WTC11 (cell line): ENCODE measurements around the gene MYOF. TPM values are rescaled to one million over a fixed set of nuclear protein-coding genes. Genes with fewer than 3 reads are reported as not detected.

Experiments used
- ATAC-seq: fragments of 200-7000 bp; cut with Tn5 transposase; 2 replicates; pipeline ENCODE4 v1.10.0; 2021; ENCODE audit warnings: mild to moderate bottlenecking, moderate library complexity
- CTCF ChIA-PET: fragments of 300-600 bp; sonication (Branson Sonifier 250); formaldehyde crosslinking; loops from one replicate; lab custom pipeline; 2021; ENCODE audit warnings: antibody characterized with exemption; lab: Charles Lee
- POLR2A ChIA-PET: fragments of 350-600 bp; sonication (Branson Sonifier 250); formaldehyde crosslinking; loops from one replicate; lab custom pipeline; 2021; ENCODE audit warnings: antibody characterized with exemption; lab: Charles Lee
- DNase-seq: peaks from one replicate; pipeline ENCODE4 v3.0.0; 2021; ENCODE audit warnings: low spot score
- H3K27ac Mint-ChIP-seq: 2 replicates; pipeline ENCODE4 v1.8.0; 2021; ENCODE audit warnings: mixed read lengths
- H3K27me3 Mint-ChIP-seq: 2 replicates; pipeline ENCODE4 v1.8.0; 2021; ENCODE audit warnings: low read depth, mild to moderate bottlenecking, moderate library complexity, mixed read lengths
- H3K36me3 Mint-ChIP-seq: 2 replicates; pipeline ENCODE4 v1.8.0; 2021; ENCODE audit warnings: mixed read lengths
- H3K4me1 Mint-ChIP-seq: 2 replicates; pipeline ENCODE4 v1.8.0; 2022; ENCODE audit warnings: mixed read lengths
- H3K4me3 Mint-ChIP-seq: 2 replicates; pipeline ENCODE4 v1.8.0; 2021; ENCODE audit warnings: mild to moderate bottlenecking, moderate library complexity, mixed read lengths
- H3K9me3 Mint-ChIP-seq: 2 replicates; pipeline ENCODE4 v1.8.0; 2021; ENCODE audit warnings: mixed read lengths
- ATF2 ChIP-seq: sonication (generic); formaldehyde crosslinking; IDR thresholded peaks from 2 replicates; pipeline ENCODE4 v1.8.1; 2022; ENCODE audit warnings: low read depth, missing genetic modification reagents, borderline replicate concordance
- ATF6 ChIP-seq: sonication (generic); formaldehyde crosslinking; IDR thresholded peaks from 2 replicates; pipeline ENCODE4 v1.8.1; 2023; ENCODE audit warnings: mild to moderate bottlenecking, missing genetic modification reagents
- ELF4 ChIP-seq: sonication (generic); formaldehyde crosslinking; IDR thresholded peaks from 2 replicates; pipeline ENCODE4 v1.8.1; 2022; ENCODE audit warnings: low read depth, mild to moderate bottlenecking, moderate library complexity, missing genetic modification reagents
- EMX1 ChIP-seq: fragments of 250-450 bp; sonication (Bioruptor Pico); IDR thresholded peaks from 2 replicates; pipeline ENCODE4 v1.8.0; 2021; ENCODE audit warnings: mild to moderate bottlenecking
- FOXP4 ChIP-seq: sonication (generic); formaldehyde crosslinking; IDR thresholded peaks from 2 replicates; pipeline ENCODE4 v1.8.0; 2022; ENCODE audit warnings: mild to moderate bottlenecking, missing genetic modification reagents
- GRHL2 ChIP-seq: fragments of 250-450 bp; sonication (Bioruptor Pico); IDR thresholded peaks from 2 replicates; pipeline ENCODE4 v1.8.0; 2022; ENCODE audit warnings: mild to moderate bottlenecking, moderate library complexity; ENCODE audit not compliant: insufficient replicate concordance, severe bottlenecking
- HMGA2 ChIP-seq: fragments of 250-450 bp; sonication (Bioruptor Pico); IDR thresholded peaks from 2 replicates; pipeline ENCODE4 v1.4.0; 2021; ENCODE audit warnings: mild to moderate bottlenecking, moderate library complexity
- IRF1 ChIP-seq: sonication (generic); formaldehyde crosslinking; IDR thresholded peaks from 2 replicates; pipeline ENCODE4 v1.8.0; 2023; ENCODE audit warnings: missing genetic modification reagents
- JAZF1 ChIP-seq: fragments of 250-450 bp; sonication (Bioruptor Pico); IDR thresholded peaks from 2 replicates; pipeline ENCODE4 v1.9.0; 2021; ENCODE audit warnings: moderate library complexity, mild to moderate bottlenecking, inconsistent platforms
- MXD4 ChIP-seq: fragments of 250-450 bp; sonication (Bioruptor Pico); IDR thresholded peaks from 2 replicates; pipeline ENCODE4 v1.8.0; 2021; ENCODE audit warnings: mild to moderate bottlenecking, moderate library complexity, borderline replicate concordance
- MYBL2 ChIP-seq: sonication (generic); formaldehyde crosslinking; IDR thresholded peaks from 2 replicates; pipeline ENCODE4 v1.8.1; 2023; ENCODE audit warnings: mild to moderate bottlenecking, moderate library complexity, missing genetic modification reagents
- NFE2L1 ChIP-seq: sonication (generic); formaldehyde crosslinking; IDR thresholded peaks from 2 replicates; pipeline ENCODE4 v1.8.1; 2023; ENCODE audit warnings: missing genetic modification reagents
- NR3C1 ChIP-seq: sonication (generic); formaldehyde crosslinking; conservative IDR thresholded peaks from 2 replicates; pipeline ENCODE4 v1.8.1; 2023; ENCODE audit warnings: low read depth, mild to moderate bottlenecking, missing genetic modification reagents
- SMAD4 ChIP-seq: sonication (generic); formaldehyde crosslinking; IDR thresholded peaks from 2 replicates; pipeline ENCODE4 v1.8.0; 2022; ENCODE audit warnings: mild to moderate bottlenecking, missing genetic modification reagents
- USF2 ChIP-seq: sonication (generic); formaldehyde crosslinking; IDR thresholded peaks from 2 replicates; pipeline ENCODE4 v1.8.1; 2023; ENCODE audit warnings: mild to moderate bottlenecking, missing genetic modification reagents, moderate library complexity
- ZNF121 ChIP-seq: sonication (generic); formaldehyde crosslinking; IDR thresholded peaks from 2 replicates; pipeline ENCODE4 v1.8.0; 2023; ENCODE audit warnings: missing genetic modification reagents
- ZNF232 ChIP-seq: sonication (generic); formaldehyde crosslinking; IDR thresholded peaks from 2 replicates; pipeline ENCODE4 v1.8.0; 2022; ENCODE audit warnings: mild to moderate bottlenecking, missing genetic modification reagents
- ZNF416 ChIP-seq: fragments of 250-450 bp; sonication (Bioruptor Pico); IDR thresholded peaks from 2 replicates; pipeline ENCODE4 v1.9.0; 2021; ENCODE audit warnings: mild to moderate bottlenecking, inconsistent platforms
- total RNA-seq: library from RNA; stranded (reverse); gene quantifications from 3 replicates; pipeline ENCODE4 v1.2.3, GENCODE V29; 2021

Gene MYOF
- total RNA-seq, 1 experiment from 2014 or later = 1.8 TPM

- H3K27me3 Mint-ChIP-seq = no peaks in the 10 kb centered on the region; the same call in 1 of the 2 replicates
- no peak overlapping the region for H3K27ac Mint-ChIP-seq
- peaks cover 19% of the 10 kb centered on the region for H3K4me1 Mint-ChIP-seq
- H3K9me3 Mint-ChIP-seq = no peaks in the 10 kb centered on the region
- H3K36me3 Mint-ChIP-seq = no peaks in the 10 kb centered on the region
- ChIA-PET POLR2A (no interaction called here), CTCF (interaction anchor here (0.5 to 4.1 kb wide), 4 partner anchors 14 to 319 kb away, joined by 3 to 19 read pairs (median 4); partner anchors contain the start of gene MYOF)
- no peak for DNase-seq
- ATAC-seq = no peak
- no peak overlapping the region for H3K4me3 Mint-ChIP-seq
- no peak for TF ChIP-seq ATF6
- TF ChIP-seq FOXP4 (CRISPR knock-in tag) = no peak
- TF ChIP-seq EMX1 (CRISPR knock-in tag) = no peak
- no peak for TF ChIP-seq MXD4 (CRISPR knock-in tag)
- no peak for TF ChIP-seq HMGA2 (CRISPR knock-in tag)
- no peak for TF ChIP-seq NR3C1 (CRISPR knock-in tag)
- TF ChIP-seq ELF4 = no peak
- no peak for TF ChIP-seq ZNF232 (CRISPR knock-in tag)
- TF ChIP-seq SMAD4 (CRISPR knock-in tag) = no peak
- no peak for TF ChIP-seq USF2 (CRISPR knock-in tag)
- no peak for TF ChIP-seq NFE2L1 (CRISPR knock-in tag)
- no peak for TF ChIP-seq GRHL2 (CRISPR knock-in tag)
- no peak for TF ChIP-seq ZNF416 (CRISPR knock-in tag)
- no peak for TF ChIP-seq MYBL2 (CRISPR knock-in tag)
- TF ChIP-seq ATF2 (CRISPR knock-in tag) = no peak
- TF ChIP-seq ZNF121 (CRISPR knock-in tag) = no peak
- TF ChIP-seq IRF1 (CRISPR knock-in tag) = no peak
- no peak for TF ChIP-seq JAZF1 (CRISPR knock-in tag)
These were observed 91.6 kb downstream of the MYOF start for GRCh38 chr10:93390306-93391090.
